DMS53 treated with DMSO at 0.1 percent for 48 hours (cell line): ENCODE data around the gene EHMT2.
A peak's percentile ranks its signal among the peaks of the same experiment; 100 is the strongest.
"Not testable (repeated sequence)": the region's sequence is repeated elsewhere in the genome, so short reads cannot be mapped to it uniquely, and the experiment has no call there.

Source experiments
- DNase-seq: peaks from one replicate; lab custom pipeline; 2025; ENCODE audit not compliant: unreplicated experiment; lab: John Stamatoyannopoulos, UW

EHMT2 gene

GRCh38 chr6:31844507-31844906, 53.0 kb downstream of the EHMT2 start:
- no peak for DNase-seq

DNA sequence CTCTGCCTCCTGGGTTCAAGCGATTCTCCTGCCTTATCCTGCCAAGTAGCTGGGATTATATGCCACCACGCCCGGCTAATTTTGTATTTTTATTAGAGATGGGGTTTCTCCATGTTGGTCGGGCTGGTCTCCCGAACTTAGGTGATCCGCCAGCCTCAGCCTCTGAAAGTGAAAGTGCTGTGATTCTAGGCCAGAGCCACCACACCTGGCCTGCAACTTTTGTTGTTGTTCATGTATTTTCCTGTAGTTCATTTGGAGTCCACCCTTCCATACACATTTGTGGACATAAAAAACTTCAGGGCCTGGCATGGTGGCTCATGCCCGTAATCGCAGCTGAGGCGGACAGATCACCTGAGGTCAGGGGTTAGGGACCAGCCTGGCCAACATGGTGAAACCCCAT, 55.4 kb downstream of the EHMT2 start:
- no peak for DNase-seq

- DNase-seq: not testable (repeated sequence)
These were observed 57.7 kb downstream of the EHMT2 start for GRCh38 chr6:31839779-31840126.

DNA sequence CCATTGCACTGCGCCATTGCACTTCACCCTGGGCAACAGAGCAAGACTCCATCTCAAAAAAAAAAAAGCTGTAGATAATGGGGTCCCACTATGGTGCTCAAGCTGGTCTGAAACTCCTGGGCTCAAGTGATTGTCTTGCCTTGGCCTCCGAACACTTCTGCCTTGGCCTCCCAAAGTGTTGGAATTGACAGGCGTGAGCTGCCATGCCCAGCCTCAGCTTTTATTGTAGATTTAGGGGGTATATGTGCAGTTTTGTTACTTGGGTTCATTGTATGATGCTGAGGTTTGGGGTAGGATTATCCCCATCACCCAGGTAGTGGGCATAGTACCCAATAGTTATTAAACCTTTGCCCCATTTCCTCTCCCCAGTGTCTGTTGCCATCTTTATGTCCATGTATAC, 58.5 kb downstream of the EHMT2 start:
- no peak for DNase-seq

DNA sequence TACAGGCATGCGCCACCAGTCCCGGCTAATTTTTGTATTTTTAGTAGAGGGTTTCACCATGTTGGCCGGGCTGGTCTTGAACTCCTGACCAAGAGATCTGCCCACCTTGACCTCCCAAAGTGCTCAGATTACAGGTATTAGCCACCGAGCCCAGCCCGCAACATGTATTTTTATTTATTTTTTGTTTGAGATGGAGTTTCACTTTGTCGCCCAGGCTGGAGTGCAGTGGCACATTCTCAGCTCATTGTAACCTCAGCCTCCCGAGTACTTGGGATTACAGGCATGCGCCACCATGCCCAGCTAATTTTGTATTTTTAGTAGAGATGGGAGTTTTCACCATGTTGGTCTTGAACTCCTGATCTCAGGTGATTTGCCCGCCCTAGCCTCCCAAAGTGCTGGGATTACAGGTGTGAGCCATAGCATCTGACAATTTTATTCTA, 59.4 kb downstream of the EHMT2 start:
- not testable (repeated sequence) for DNase-seq

- no peak for DNase-seq
These were observed 60.0 kb downstream of the EHMT2 start for GRCh38 chr6:31837369-31838113.

GRCh38 chr6:31836474-31837368, 60.8 kb downstream of the EHMT2 start:
- no peak for DNase-seq

DNA sequence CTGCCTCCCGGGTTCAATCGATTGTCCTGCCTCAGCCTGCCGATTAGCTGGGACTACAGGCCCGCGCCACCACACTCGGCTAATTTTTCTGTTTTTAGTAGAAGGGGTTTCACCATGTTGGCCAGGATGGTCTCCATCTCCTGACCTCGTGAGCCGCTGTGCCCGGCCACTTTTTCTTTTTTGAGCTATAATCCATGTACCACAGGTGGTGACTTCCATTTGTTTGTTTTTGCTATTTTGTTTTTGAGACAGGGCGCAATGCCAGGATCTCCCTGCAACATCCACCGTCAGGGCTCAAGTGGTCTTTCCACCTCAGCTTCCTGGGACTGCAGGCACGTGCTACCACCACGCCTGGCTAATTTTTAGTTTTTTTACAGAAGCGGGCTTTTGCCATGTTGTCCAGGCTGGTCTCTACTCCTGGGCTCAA, 61.4 kb downstream of the EHMT2 start:
- DNase-seq: peak; percentile 23

- DNase-seq: peak; percentile 88
These were observed 62.9 kb downstream of the EHMT2 start for GRCh38 chr6:31834367-31835250.

GRCh38 chr6:31831350-31832215, 65.9 kb downstream of the EHMT2 start:
- no peak for DNase-seq

DNA sequence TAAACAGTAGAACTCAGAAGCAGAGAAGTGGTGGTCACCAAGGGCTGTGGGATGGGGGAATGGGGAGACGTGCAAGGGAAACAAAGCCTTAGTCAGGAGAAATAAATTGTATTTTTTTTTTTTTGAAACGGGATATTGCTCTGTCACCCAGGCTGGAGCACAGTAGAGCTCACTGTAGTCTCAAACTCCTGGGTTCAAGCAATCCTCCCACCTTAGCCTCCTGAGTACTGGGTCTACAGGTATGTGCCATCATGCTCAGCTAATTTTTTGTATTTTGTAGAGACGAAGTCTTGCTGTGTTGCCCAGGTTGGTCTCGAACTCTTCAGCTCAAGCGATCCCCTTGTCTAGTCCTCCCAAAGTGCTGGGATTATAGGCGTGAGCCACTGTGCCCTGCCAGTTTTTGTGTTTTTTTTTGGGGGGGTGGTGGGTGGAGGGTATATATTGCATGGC, 66.6 kb downstream of the EHMT2 start:
- DNase-seq: no peak
